ENCODE measurements around the gene TCTN3. TPM values are rescaled to one million over a fixed set of nuclear protein-coding genes. Genes with fewer than 3 reads are reported as not detected.

The TCTN3 gene
- polyA plus RNA-seq, 1 of the 3 experiments (the other 2 are of a cell fraction), result 39.5 TPM

- peak; percentile 43; the same call in 1 of the 2 replicates for TF ChIP-seq USF1 (IDR thresholded peaks at IDR 0.05; ENCODE audit: borderline replicate concordance, low read depth)
- TF ChIP-seq MXI1 (IDR thresholded peaks at IDR 0.05; ENCODE audit: low read depth, low read length), result peak; percentile 89
These were observed 37.2 kb downstream of the TCTN3 start, which contains the start of gene ALDH18A1 (continued) for GRCh38 chr10:95656291-95657164.

GRCh38 chr10:95655571-95656290 is 38.0 kb downstream of the TCTN3 start:
- peaks cover 0 to 2% of the 10 kb centered on the region in 2 experiments; a peak in 2 of 4 replicates for H3K4me1 ChIP-seq (ENCODE audit: control insufficient read depth in 1 of 2, insufficient read depth in 2 of 2, low read depth in 1 of 2, low read length in 1 of 2)
- DNase-seq, result peak; percentile 17
- peaks cover 12 to 23% of the 10 kb centered on the region in 2 experiments for H3K36me3 ChIP-seq (replicated peaks in 1 of 2; ENCODE audit: control insufficient read depth in 1 of 2, insufficient read depth in 2 of 2, low read length in 1 of 2)
- no peaks in the 10 kb centered on the region for H3K27me3 ChIP-seq (ENCODE audit: insufficient read depth)
- H3K9me2 ChIP-seq, result no peaks in the 10 kb centered on the region
- H3F3A ChIP-seq (replicated peaks; ENCODE audit: insufficient read depth), result no peaks in the 10 kb centered on the region
- ChIA-PET CTCF (interaction anchor here (1.4 kb wide), 1 partner anchor 225 kb away, joined by 3 read pairs; no protein-coding TSS in a partner anchor), POLR2A (no interaction called here)
- WGBS (ENCODE audit: low lambda C conversion rate), result 17% methylated on average over 13 of the region's 23 CpGs
- H3K27ac ChIP-seq (ENCODE audit: low read depth in 2 of 2, low read length in 1 of 2), result peak overlapping the region; percentile 12 to 47; a peak in 2 of 4 replicates
- H3K9me3 ChIP-seq, result no peaks in the 10 kb centered on the region
- peak overlapping the region; percentile 74; the same call in 1 of the 2 replicates for H2AFZ ChIP-seq (ENCODE audit: low read depth)
- 0 out of 2 replicates have a peak, but pooled peaks have one; percentile 17 for TF ChIP-seq MAX (IDR thresholded peaks at IDR 0.05; ENCODE audit: low read depth)
- no peak for TF ChIP-seq FOXJ3 (CRISPR knock-in tag; IDR thresholded peaks at IDR 0.05)
- peaks cover 56% of the 10 kb centered on the region for H3K79me2 ChIP-seq (ENCODE audit: insufficient read depth)
- H3K4me3 ChIP-seq (ENCODE audit: low read depth in 2 of 2, low read length in 1 of 2), result peak overlapping the region; percentile 72 to 83
- peak overlapping the region; percentile 74 for H3K4me2 ChIP-seq
- no peaks in the 10 kb centered on the region for H4K20me1 ChIP-seq (ENCODE audit: insufficient read depth)
- peak overlapping the region; percentile 75 for H3K9ac ChIP-seq

GRCh38 chr10:95653895-95654294 is 39.8 kb downstream of the TCTN3 start:
- Histone ChIP-seq H3K9me2 (no peaks in the 10 kb centered on the region), H3K9me3 (no peaks in the 10 kb centered on the region), H3K4me1 (ENCODE audit: control insufficient read depth in 1 of 2, insufficient read depth in 2 of 2, low read depth in 1 of 2, low read length in 1 of 2) (peaks cover 0 to 2% of the 10 kb centered on the region in 2 experiments; a peak in 2 of 4 replicates), H3K9ac (no peak overlapping the region), H3K27ac (ENCODE audit: low read depth in 2 of 2, low read length in 1 of 2) (no peak overlapping the region), H3K36me3 (replicated peaks in 1 of 2; ENCODE audit: control insufficient read depth in 1 of 2, insufficient read depth in 2 of 2, low read length in 1 of 2) (peaks cover 18 to 36% of the 10 kb centered on the region in 2 experiments), H2AFZ (ENCODE audit: low read depth) (no peak overlapping the region), H3K4me2 (no peak overlapping the region), H3F3A (replicated peaks; ENCODE audit: insufficient read depth) (no peaks in the 10 kb centered on the region), H4K20me1 (ENCODE audit: insufficient read depth) (no peaks in the 10 kb centered on the region), H3K79me2 (ENCODE audit: insufficient read depth) (peaks cover 71% of the 10 kb centered on the region), H3K27me3 (ENCODE audit: insufficient read depth) (no peaks in the 10 kb centered on the region), H3K4me3 (ENCODE audit: low read depth in 2 of 2, low read length in 1 of 2) (no peak overlapping the region)
- WGBS (ENCODE audit: low lambda C conversion rate), result 97% methylated on average over 5 of the region's 5 CpGs
- TF ChIP-seq RCOR1 (IDR thresholded peaks at IDR 0.05; ENCODE audit: low read length) (no peak), REST (IDR thresholded peaks at IDR 0.05; ENCODE audit: low read depth, low read length) (no peak), IRF3 (IDR thresholded peaks at IDR 0.05; ENCODE audit: low read depth, low read length) (no peak), NRF1 (IDR thresholded peaks at IDR 0.05; ENCODE audit: low read depth, low read length) (no peak), JUND (IDR thresholded peaks at IDR 0.05) (no peak), YY1 (IDR thresholded peaks at IDR 0.05; ENCODE audit: low read depth) (no peak), EZH2phosphoT487 (IDR thresholded peaks at IDR 0.05; ENCODE audit: borderline replicate concordance, low read depth) (no peak)
- no peak for DNase-seq
- ChIA-PET CTCF (no interaction called here), POLR2A (no interaction called here)
